ENCODE data around the gene COL13A1. TPM values are rescaled to one million over a fixed set of nuclear protein-coding genes. Genes with fewer than 3 reads are reported as not detected.

COL13A1 gene
- total and polyA plus RNA-seq, 11 donors = 1.0 to 4.0 (median 1.7) TPM

DNA sequence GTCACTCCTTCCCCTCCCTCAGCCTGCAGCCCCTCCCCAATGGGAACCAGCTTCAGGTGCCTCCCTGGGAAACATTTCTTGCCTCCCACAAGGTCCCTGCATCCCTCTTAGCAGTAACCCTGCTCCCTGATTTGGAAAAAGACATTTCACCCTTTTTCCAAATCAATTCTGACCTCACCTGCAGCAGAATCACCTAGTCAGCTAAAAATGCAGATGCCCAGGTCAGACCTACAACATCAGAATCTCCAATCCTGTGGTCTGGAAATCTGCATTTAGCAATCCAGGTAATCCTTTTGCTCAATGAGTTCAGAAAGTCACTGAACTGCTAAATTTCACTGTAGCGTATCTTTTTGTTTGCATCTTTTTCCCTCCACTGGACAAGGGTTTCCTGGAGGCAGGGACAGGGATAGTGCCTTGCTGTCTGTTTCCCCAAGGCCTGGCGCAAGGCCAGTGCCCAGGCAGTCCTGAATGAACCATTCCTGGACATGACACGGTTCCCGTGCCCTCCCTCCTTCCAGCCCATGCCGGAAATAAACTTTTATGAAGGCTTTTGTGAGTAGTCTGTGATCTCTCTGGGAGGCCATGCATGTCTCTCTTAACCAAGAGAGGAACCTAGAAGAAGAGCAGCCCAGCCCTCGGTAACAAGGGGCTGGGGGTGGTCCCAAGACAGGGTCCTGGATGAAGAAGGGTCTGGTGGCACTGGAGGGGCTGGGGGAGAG, 44.0 kb downstream of the COL13A1 start:
- DNase-seq = peak; percentile 39 to 82 (median 73)
- peaks cover 0 to 4% (median 0%) of the 10 kb centered on the region in 9 donors for H3K27me3 ChIP-seq
- no peak overlapping the region for H3K4me3 ChIP-seq
- peaks cover 0 to 18% (median 4%) of the 10 kb centered on the region in 12 donors for H3K4me1 ChIP-seq
- 24 to 36% (median 26%) methylated on average over 6 of the region's 6 CpGs for WGBS, 4 donors
- intact Hi-C loops (cut with DNase I) = no loop called here
- no peak overlapping the region for H3K27ac ChIP-seq
- no peaks in the 10 kb centered on the region for H3K36me3 ChIP-seq
- H3K9me3 ChIP-seq = no peaks in the 10 kb centered on the region
- TF ChIP-seq, protein P1, sequence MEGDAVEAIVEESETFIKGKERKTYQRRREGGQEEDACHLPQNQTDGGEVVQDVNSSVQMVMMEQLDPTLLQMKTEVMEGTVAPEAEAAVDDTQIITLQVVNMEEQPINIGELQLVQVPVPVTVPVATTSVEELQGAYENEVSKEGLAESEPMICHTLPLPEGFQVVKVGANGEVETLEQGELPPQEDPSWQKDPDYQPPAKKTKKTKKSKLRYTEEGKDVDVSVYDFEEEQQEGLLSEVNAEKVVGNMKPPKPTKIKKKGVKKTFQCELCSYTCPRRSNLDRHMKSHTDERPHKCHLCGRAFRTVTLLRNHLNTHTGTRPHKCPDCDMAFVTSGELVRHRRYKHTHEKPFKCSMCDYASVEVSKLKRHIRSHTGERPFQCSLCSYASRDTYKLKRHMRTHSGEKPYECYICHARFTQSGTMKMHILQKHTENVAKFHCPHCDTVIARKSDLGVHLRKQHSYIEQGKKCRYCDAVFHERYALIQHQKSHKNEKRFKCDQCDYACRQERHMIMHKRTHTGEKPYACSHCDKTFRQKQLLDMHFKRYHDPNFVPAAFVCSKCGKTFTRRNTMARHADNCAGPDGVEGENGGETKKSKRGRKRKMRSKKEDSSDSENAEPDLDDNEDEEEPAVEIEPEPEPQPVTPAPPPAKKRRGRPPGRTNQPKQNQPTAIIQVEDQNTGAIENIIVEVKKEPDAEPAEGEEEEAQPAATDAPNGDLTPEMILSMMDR (IDR thresholded peaks at IDR 0.05) = no peak
- TF ChIP-seq POLR2A (IDR thresholded peaks at IDR 0.05) = no peak
- ATAC-seq = peak; percentile 83 to 95 (median 86)

DNA sequence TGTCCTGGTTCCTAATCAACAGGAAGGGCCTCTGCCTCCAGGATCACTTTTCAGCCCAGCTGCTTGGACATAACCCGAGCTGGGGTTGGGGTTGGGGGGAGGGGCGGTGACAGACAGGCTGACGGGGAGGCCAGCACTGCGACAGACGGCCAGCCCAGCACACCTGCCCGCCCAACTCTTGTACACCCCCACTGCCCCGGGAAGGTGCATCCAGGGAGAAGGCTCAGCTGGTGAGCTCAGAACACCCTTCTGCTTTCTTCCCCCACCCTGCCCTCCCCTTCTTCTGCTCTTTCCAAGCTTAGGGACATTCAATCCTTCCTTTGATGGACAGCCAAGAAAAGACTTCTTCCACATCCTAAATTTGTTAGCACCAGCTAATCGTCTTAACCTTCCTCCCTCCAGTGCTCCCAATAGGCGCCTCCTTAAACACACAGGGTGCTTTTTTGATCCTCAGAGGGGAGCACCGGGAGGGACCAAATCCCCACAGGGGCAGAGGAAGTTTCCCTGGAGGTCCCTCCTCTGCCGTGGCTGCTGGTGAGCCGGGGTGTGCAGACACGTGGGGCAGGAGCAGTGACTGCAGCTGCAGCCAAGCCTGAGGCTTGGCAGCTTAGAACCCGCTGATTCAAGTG, 44.7 kb downstream of the COL13A1 start:
- intact Hi-C loops (cut with DNase I) = no loop called here
- H3K36me3 ChIP-seq = no peaks in the 10 kb centered on the region
- H3K9me3 ChIP-seq = no peaks in the 10 kb centered on the region
- TF ChIP-seq POLR2A (IDR thresholded peaks at IDR 0.05) = no peak
- TF ChIP-seq, protein P1 (IDR thresholded peaks at IDR 0.05) = no peak
- H3K27me3 ChIP-seq = peaks cover 0 to 4% (median 0%) of the 10 kb centered on the region in 9 donors
- ATAC-seq = peak in 3 of 4 donors; percentile 5 to 25 (median 10)
- H3K4me1 ChIP-seq = peaks cover 0 to 18% (median 4%) of the 10 kb centered on the region in 12 donors
- DNase-seq = peak in 1 of 5 donors; percentile 27
- no peak overlapping the region for H3K4me3 ChIP-seq
- WGBS, 4 donors = 37 to 55% (median 44%) methylated on average over 13 to 14 of the region's 14 CpGs
- no peak overlapping the region for H3K27ac ChIP-seq

DNA sequence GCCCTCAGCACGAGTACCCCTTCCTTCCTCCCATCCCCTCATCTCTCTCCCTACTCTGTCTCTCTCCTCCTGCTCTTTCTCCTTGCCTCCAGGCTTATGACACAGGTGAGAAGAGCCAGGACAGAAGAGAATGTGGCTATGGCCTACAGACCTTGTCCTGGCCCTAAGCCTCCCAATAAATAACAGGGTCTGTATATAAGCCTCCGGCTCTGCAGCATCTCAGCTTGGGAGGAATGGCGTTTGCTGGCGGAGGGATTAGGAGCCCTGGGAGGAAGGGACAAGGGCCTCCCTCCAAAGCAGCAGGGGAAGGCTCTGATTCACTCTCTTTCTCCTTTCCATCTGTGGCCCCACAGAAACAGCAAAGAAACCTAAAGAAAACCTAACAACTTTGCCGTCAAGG, 45.8 kb downstream of the COL13A1 start:
- peaks cover 0 to 18% (median 4%) of the 10 kb centered on the region in 12 donors for H3K4me1 ChIP-seq
- no peak overlapping the region for H3K27ac ChIP-seq
- intact Hi-C loops (cut with DNase I) = no loop called here
- peak in 1 of 5 donors; percentile 32 for DNase-seq
- WGBS, 4 donors = 85 to 93% (median 87%) methylated on average over 5 of the region's 5 CpGs
- H3K4me3 ChIP-seq = no peak overlapping the region
- TF ChIP-seq POLR2A (IDR thresholded peaks at IDR 0.05) = no peak
- TF ChIP-seq, protein P1 (IDR thresholded peaks at IDR 0.05) = no peak
- no peaks in the 10 kb centered on the region for H3K36me3 ChIP-seq
- no peaks in the 10 kb centered on the region for H3K9me3 ChIP-seq
- H3K27me3 ChIP-seq = peaks cover 0 to 4% (median 0%) of the 10 kb centered on the region in 9 donors
- ATAC-seq = no peak

DNA sequence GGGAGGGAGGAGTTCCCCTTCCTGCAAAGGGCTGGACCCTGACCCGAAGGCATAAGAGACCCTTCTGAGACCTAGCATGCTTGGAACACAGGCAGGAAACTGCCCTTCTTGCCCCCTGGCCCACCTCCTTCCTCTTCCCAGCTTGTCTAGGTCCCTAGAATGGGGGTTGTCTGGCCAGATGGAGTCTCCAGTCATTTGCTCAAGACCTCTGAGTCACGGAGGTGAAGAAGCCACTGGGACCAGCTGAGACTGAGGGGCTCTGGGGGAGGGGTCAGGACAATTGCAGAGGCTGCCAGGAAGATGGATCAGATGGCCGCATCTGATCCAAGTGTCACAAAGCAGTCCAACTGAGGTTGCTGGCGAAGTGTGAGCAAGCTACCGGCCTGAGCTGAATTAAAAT, 46.2 kb downstream of the COL13A1 start:
- H3K27ac ChIP-seq = no peak overlapping the region

More for the DNA sequence above, 46.2 kb downstream of the COL13A1 start:
- intact Hi-C loops (cut with DNase I) = no loop called here
- Histone ChIP-seq H3K36me3 (no peaks in the 10 kb centered on the region), H3K4me3 (no peak overlapping the region), H3K4me1 (peaks cover 0 to 18% (median 4%) of the 10 kb centered on the region in 12 donors), H3K27me3 (peaks cover 0 to 4% (median 0%) of the 10 kb centered on the region in 9 donors), H3K9me3 (no peaks in the 10 kb centered on the region)
- DNase-seq (peak in 1 of 5 donors; percentile 20), ATAC-seq (no peak)
- TF ChIP-seq, protein P1 (IDR thresholded peaks at IDR 0.05) = no peak
- TF ChIP-seq POLR2A (IDR thresholded peaks at IDR 0.05) = no peak
- WGBS, 4 donors = 70 to 97% (median 79%) methylated on average over 4 to 5 of the region's 5 CpGs
